Activated T-cell treated with anti-CD3 and anti-CD28 coated beads, Interleukin-2, amount 50 U/mL, for 4 hours (primary cell): ENCODE measurements around the gene SYT17. TPM values are rescaled to one million over a fixed set of nuclear protein-coding genes. Genes with fewer than 3 reads are reported as not detected.

ENCODE experiments used
- ATAC-seq, 2 donors: fragments of 200-7000 bp; cut with Tn5 transposase; one replicate each; pipeline ENCODE4 v1.10.0; 2021
- DNase-seq: peaks from one replicate; pipeline ENCODE4 v3.0.0-alpha.2; 2020
- H3K27me3 Mint-ChIP-seq: one replicate; pipeline ENCODE4 v1.8.0; 2021; ENCODE audit warnings: low read depth, mixed read lengths
- H3K36me3 Mint-ChIP-seq: one replicate; pipeline ENCODE4 v1.8.0; 2022; ENCODE audit warnings: mixed read lengths; ENCODE audit not compliant: insufficient read depth
- H3K4me1 Mint-ChIP-seq: one replicate; pipeline ENCODE4 v1.8.0; 2021; ENCODE audit warnings: low read depth, mixed read lengths
- H3K4me3 Mint-ChIP-seq: one replicate; pipeline ENCODE4 v1.8.0; 2021; ENCODE audit warnings: mild to moderate bottlenecking, moderate library complexity, mixed read lengths
- H3K9me3 Mint-ChIP-seq: one replicate; pipeline ENCODE4 v1.8.0; 2021; ENCODE audit warnings: mixed read lengths
- total RNA-seq, 3 donors: library from RNA; stranded (reverse); gene quantifications; one replicate each; pipeline ENCODE4 v1.2.1, GENCODE V29; 2021

The SYT17 gene
- total RNA-seq, 3 donors from 2014 or later, result 0.19 to 0.30 (median 0.29) TPM

GRCh38 chr16:19232988-19233387 lies 64.9 kb downstream of the SYT17 start:
- Mint-ChIP-seq H3K9me3 (peaks cover 22% of the 10 kb centered on the region), H3K36me3 (no peaks in the 10 kb centered on the region), H3K4me3 (no peak overlapping the region), H3K4me1 (no peaks in the 10 kb centered on the region), H3K27me3 (no peaks in the 10 kb centered on the region)
- ATAC-seq, result no peak
- DNase-seq, result no peak

GRCh38 chr16:19235478-19235877 lies 67.4 kb downstream of the SYT17 start:
- Mint-ChIP-seq H3K9me3 (peaks cover 26% of the 10 kb centered on the region), H3K4me1 (no peaks in the 10 kb centered on the region), H3K36me3 (no peaks in the 10 kb centered on the region), H3K27me3 (no peaks in the 10 kb centered on the region), H3K4me3 (no peak overlapping the region)
- DNase-seq (no peak), ATAC-seq (no peak)

GRCh38 chr16:19235886-19236285 lies 67.8 kb downstream of the SYT17 start:
- DNase-seq (no peak), ATAC-seq (no peak)
- no peaks in the 10 kb centered on the region for H3K36me3 Mint-ChIP-seq
- no peaks in the 10 kb centered on the region for H3K27me3 Mint-ChIP-seq
- H3K4me1 Mint-ChIP-seq, result no peaks in the 10 kb centered on the region
- H3K4me3 Mint-ChIP-seq, result no peak overlapping the region
- H3K9me3 Mint-ChIP-seq, result peaks cover 26% of the 10 kb centered on the region

- no peaks in the 10 kb centered on the region for H3K4me1 Mint-ChIP-seq
- H3K9me3 Mint-ChIP-seq, result peaks cover 26% of the 10 kb centered on the region
- H3K36me3 Mint-ChIP-seq, result no peaks in the 10 kb centered on the region
- no peak for DNase-seq
- no peaks in the 10 kb centered on the region for H3K27me3 Mint-ChIP-seq
- no peak for ATAC-seq
- H3K4me3 Mint-ChIP-seq, result no peak overlapping the region
Observed at GRCh38 chr16:19236561-19237209, 68.6 kb downstream of the SYT17 start.

GRCh38 chr16:19238406-19238805 lies 70.4 kb downstream of the SYT17 start:
- Mint-ChIP-seq H3K4me1 (no peaks in the 10 kb centered on the region), H3K9me3 (peaks cover 26% of the 10 kb centered on the region), H3K4me3 (no peak overlapping the region), H3K36me3 (no peaks in the 10 kb centered on the region), H3K27me3 (no peaks in the 10 kb centered on the region)
- ATAC-seq (no peak), DNase-seq (no peak)

- DNase-seq, result no peak
- no peaks in the 10 kb centered on the region for H3K36me3 Mint-ChIP-seq
- no peaks in the 10 kb centered on the region for H3K27me3 Mint-ChIP-seq
- ATAC-seq, result no peak
- no peaks in the 10 kb centered on the region for H3K4me1 Mint-ChIP-seq
- H3K4me3 Mint-ChIP-seq, result no peak overlapping the region
- peaks cover 26% of the 10 kb centered on the region for H3K9me3 Mint-ChIP-seq
Observed at GRCh38 chr16:19239511-19240155, 71.6 kb downstream of the SYT17 start.

GRCh38 chr16:19240494-19240893 lies 72.5 kb downstream of the SYT17 start:
- DNase-seq (no peak), ATAC-seq (no peak)
- Mint-ChIP-seq H3K9me3 (peaks cover 19% of the 10 kb centered on the region), H3K27me3 (no peaks in the 10 kb centered on the region), H3K4me3 (no peak overlapping the region), H3K4me1 (no peaks in the 10 kb centered on the region), H3K36me3 (no peaks in the 10 kb centered on the region)

- H3K4me1 Mint-ChIP-seq, result no peaks in the 10 kb centered on the region
- ATAC-seq (no peak), DNase-seq (no peak)
- no peak overlapping the region for H3K4me3 Mint-ChIP-seq
- H3K9me3 Mint-ChIP-seq, result peaks cover 10% of the 10 kb centered on the region
- H3K36me3 Mint-ChIP-seq, result no peaks in the 10 kb centered on the region
- no peaks in the 10 kb centered on the region for H3K27me3 Mint-ChIP-seq
Observed at GRCh38 chr16:19241512-19241911, 73.5 kb downstream of the SYT17 start.

GRCh38 chr16:19242186-19242585 lies 74.1 kb downstream of the SYT17 start:
- Mint-ChIP-seq H3K27me3 (no peaks in the 10 kb centered on the region), H3K4me3 (no peak overlapping the region), H3K36me3 (no peaks in the 10 kb centered on the region), H3K4me1 (no peaks in the 10 kb centered on the region), H3K9me3 (peaks cover 9% of the 10 kb centered on the region)
- no peak for ATAC-seq
- no peak for DNase-seq

GRCh38 chr16:19242987-19243575 lies 75.0 kb downstream of the SYT17 start:
- no peak for DNase-seq
- Mint-ChIP-seq H3K36me3 (no peaks in the 10 kb centered on the region), H3K4me3 (no peak overlapping the region), H3K27me3 (no peaks in the 10 kb centered on the region), H3K9me3 (peaks cover 3% of the 10 kb centered on the region), H3K4me1 (no peaks in the 10 kb centered on the region)
- no peak for ATAC-seq

- no peaks in the 10 kb centered on the region for H3K27me3 Mint-ChIP-seq
- DNase-seq (no peak), ATAC-seq (no peak)
- H3K4me1 Mint-ChIP-seq, result no peaks in the 10 kb centered on the region
- H3K4me3 Mint-ChIP-seq, result no peak overlapping the region
- no peaks in the 10 kb centered on the region for H3K36me3 Mint-ChIP-seq
- no peaks in the 10 kb centered on the region for H3K9me3 Mint-ChIP-seq
Observed at GRCh38 chr16:19245326-19245925, 77.4 kb downstream of the SYT17 start.

GRCh38 chr16:19252904-19253303 lies 84.9 kb downstream of the SYT17 start:
- H3K36me3 Mint-ChIP-seq, result no peaks in the 10 kb centered on the region
- H3K27me3 Mint-ChIP-seq, result peaks cover 9% of the 10 kb centered on the region

GRCh38 chr16:19254611-19255010 lies 86.6 kb downstream of the SYT17 start:
- no peak overlapping the region for H3K4me3 Mint-ChIP-seq
- no peaks in the 10 kb centered on the region for H3K9me3 Mint-ChIP-seq
- H3K27me3 Mint-ChIP-seq, result peaks cover 12% of the 10 kb centered on the region
- DNase-seq, result no peak
- no peak for ATAC-seq
- no peaks in the 10 kb centered on the region for H3K4me1 Mint-ChIP-seq
- no peaks in the 10 kb centered on the region for H3K36me3 Mint-ChIP-seq

More at GRCh38 chr16:19252904-19253303, 84.9 kb downstream of the SYT17 start:
- DNase-seq (no peak), ATAC-seq (no peak)
- H3K4me1 Mint-ChIP-seq, result no peaks in the 10 kb centered on the region
- H3K9me3 Mint-ChIP-seq, result no peaks in the 10 kb centered on the region
- no peak overlapping the region for H3K4me3 Mint-ChIP-seq

- DNase-seq (no peak), ATAC-seq (no peak)
- Mint-ChIP-seq H3K27me3 (peaks cover 2% of the 10 kb centered on the region), H3K36me3 (peaks cover 2% of the 10 kb centered on the region), H3K4me1 (no peaks in the 10 kb centered on the region), H3K4me3 (no peak overlapping the region), H3K9me3 (peaks cover 18% of the 10 kb centered on the region)
Observed at GRCh38 chr16:19264123-19264673, 96.2 kb downstream of the SYT17 start.
